Measurements from ENCODE around the gene LOX. TPM values are rescaled to one million over a fixed set of nuclear protein-coding genes. Genes with fewer than 3 reads are reported as not detected.

Gene LOX
- total RNA-seq, 1 donor from 2014 or later = not detected

- intact Hi-C loops (cut with micrococcal nuclease) = no loop called here
These were observed 24.6 kb downstream of the LOX start for GRCh38 chr5:122053181-122054109.

DNA sequence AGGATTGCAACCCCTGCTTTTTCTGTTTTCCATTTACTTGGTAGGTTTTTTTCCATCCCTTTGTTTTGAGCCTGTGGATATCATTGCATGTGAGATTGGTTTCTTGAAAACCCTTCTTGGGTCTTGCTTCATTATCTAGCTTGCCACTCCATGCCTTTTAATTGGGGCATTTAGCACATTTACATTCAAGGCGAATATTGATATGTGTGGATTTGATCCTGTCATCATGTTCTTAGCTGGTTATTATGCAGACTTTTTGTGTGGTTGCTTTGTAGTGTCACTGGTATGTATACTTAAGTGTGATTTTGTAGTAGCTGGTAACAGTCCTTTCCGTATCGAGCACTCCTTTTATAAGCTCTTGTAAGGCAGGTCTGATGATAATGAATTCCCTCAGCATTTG, 26.5 kb downstream of the LOX start:
- intact Hi-C loops (cut with micrococcal nuclease) = no loop called here

DNA sequence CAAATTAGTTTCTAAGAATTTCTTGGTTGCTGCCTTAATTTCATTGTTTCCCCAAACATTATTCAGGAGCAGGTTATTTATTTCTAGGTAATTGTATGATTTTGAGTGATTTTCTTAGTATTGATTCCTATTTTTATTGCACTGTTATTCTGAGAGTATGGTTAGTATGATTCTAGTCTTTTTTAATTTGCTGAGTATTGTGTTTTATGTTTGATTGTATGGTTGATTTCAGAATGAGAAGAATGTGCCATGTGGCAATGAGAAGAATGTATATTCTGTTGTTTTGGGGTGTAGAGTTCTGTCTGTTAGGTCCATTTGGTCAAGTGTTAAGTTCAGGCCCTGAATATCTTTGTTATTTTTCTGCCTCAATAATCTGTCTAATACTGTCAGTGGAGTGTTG, 27.1 kb downstream of the LOX start:
- intact Hi-C loops (cut with micrococcal nuclease) = no loop called here

GRCh38 chr5:122040636-122041302, 37.3 kb downstream of the LOX start:
- intact Hi-C loops (cut with micrococcal nuclease) = no loop called here

- intact Hi-C loops (cut with micrococcal nuclease) = no loop called here
These were observed 41.7 kb downstream of the LOX start for GRCh38 chr5:122036326-122036725.

GRCh38 chr5:122035913-122036312, 42.1 kb downstream of the LOX start:
- intact Hi-C loops (cut with micrococcal nuclease) = no loop called here

DNA sequence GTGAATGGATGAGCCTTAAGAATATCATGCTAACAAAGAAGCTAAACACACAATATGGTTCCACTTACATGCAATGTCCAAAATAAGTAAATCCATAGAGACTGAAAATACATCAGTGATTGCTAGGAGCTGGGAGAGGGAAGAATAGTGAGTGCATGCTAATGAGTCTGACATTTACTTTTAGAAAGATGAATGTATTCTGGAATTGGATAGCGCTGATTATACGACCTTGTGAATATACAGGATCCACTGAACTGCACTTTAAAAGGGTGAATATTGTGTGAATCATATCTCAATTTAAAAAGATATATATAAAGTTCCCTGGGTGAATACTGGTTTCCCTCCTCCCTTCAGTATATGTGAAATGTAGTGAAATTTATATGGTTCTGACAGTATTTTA, 46.2 kb downstream of the LOX start:
- intact Hi-C loops (cut with micrococcal nuclease) = no loop called here

DNA sequence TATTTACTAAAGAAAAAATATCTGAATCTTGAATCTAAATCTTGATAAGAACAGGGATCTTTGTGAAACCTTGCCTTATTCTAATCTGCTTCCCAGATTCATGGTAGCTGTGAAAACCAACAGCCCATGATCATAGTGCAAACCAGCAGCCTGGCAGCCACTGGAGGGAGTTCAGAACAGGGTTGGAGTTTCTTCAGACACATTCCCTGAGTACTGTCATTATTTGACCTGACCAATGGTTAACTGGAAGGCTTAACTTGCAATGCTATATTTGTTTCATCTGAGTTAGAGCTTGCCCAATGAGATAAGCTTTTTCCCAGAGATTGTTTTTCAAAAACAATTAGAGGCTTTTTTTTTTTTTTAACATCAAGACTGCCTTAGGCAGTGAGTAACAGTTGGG, 47.8 kb downstream of the LOX start:
- intact Hi-C loops (cut with micrococcal nuclease) = no loop called here

DNA sequence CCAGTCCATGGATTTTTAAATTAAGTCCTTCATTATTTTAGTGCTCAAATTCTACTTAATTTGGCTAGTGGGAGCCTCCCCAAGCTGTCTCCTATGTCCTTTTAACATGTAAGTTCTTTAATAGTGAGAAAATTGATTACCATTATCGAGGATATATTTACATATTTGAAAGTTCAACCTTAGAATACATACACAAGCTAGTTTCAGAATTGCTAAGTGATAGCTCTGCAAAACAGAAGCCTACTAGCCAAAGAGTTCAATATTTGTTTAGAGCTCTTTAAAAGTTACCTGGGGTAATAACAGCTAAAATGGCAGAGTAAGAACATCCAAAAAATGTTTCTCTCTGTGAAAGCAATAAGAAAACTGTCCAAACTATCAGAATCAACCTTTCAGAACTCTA, 48.2 kb downstream of the LOX start:
- intact Hi-C loops (cut with micrococcal nuclease) = no loop called here

GRCh38 chr5:122022966-122023365, 55.1 kb downstream of the LOX start:
- intact Hi-C loops (cut with micrococcal nuclease) = no loop called here

DNA sequence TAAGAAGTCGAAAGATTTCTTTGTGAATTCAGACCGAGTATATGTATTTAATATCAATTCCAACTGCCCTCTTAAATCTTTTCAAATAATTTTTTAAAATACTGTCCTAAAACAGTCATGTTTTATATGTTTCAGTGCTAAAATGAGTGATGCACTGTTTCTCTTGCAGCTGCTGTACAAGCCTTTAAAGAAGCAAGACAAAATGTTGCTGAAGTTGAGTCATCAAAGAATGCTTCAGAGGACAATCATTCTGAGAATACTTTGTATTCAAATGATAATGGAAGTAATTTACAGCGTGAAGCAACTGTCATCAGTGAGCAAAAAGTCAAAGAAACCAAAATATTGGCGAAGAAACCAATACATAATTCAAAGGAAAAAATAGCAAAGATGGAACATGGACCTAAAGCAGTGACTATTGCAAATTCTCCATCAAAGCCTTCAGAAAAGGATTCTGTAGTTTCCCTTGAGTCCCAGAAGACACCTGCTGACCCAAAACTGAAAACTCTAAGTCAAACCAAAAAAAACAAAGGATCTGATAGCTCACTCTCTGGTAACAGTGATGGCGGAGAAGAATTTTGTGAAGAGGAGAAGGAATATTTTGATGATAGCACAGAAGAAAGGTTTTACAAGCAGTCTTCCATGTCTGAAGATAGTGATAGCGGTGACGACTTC, 58.0 kb downstream of the LOX start:
- intact Hi-C loops (cut with micrococcal nuclease) = no loop called here

GRCh38 chr5:122015471-122015870, 62.6 kb downstream of the LOX start:
- intact Hi-C loops (cut with micrococcal nuclease) = no loop called here

DNA sequence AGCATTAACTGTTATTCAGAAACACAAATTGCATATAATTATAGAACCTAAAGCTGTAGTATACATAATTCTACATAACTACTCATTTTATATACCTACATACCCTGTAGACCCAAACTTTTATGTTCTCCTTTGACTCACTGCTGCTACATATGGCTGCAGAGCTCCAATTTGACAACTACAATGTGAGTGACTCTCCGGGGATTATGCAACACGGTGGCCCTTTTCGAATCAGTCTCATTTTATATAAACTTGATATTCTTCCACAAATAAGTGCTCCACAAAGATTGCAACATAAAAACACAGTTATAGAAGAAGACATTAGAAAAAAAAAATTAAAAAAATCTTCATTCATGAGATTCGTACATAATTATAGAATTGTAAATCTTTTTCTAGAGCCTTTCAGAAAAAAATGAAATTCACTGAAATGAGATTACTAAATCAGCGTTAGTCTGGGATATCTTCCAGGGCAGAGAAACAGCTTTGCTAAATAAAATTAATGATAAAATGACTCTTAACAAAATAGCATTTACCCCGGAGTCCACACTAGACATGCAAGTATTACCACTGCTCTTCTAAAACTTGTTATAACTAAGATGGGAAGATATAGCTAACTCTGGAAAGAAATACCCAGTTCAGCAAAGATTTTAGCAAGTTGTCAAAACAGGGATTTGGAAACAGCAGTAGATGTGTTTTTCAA, 63.7 kb downstream of the LOX start:
- intact Hi-C loops (cut with micrococcal nuclease) = no loop called here

Other genes starting within 250 kb of the LOX start
- gene FTMT, start 226.4 kb downstream of the LOX start, total RNA-seq = not detected in 2 replicates
- gene SRFBP1, start 116.3 kb downstream of the LOX start, total RNA-seq = 13.3 and 14.0 TPM in 2 replicates
- gene ZNF474, start 51.3 kb upstream of the LOX start, total RNA-seq = 0.39 TPM in 1 of 2 replicates, not detected in the other
- gene SNCAIP, start 234.0 kb upstream of the LOX start, total RNA-seq = not detected in 2 replicates